Endodermal cell (in vitro differentiated cells): ENCODE measurements around the gene LIPG. TPM values are rescaled to one million over a fixed set of nuclear protein-coding genes. Genes with fewer than 3 reads are reported as not detected.
A peak's percentile ranks its signal among the peaks of the same experiment; 100 is the strongest.

Experiments used
- DNase-seq: peaks from one replicate; pipeline ENCODE4 v3.0.0-alpha.2; 2017
- H3K27ac ChIP-seq: 2 replicates; pipeline ENCODE4 v1.5.1; 2013; ENCODE audit warnings: mild to moderate bottlenecking, low read depth, low read length, moderate library complexity
- H3K27me3 ChIP-seq: 2 replicates; pipeline ENCODE4 v1.6.1; 2013; ENCODE audit warnings: mild to moderate bottlenecking, low read length, moderate library complexity; ENCODE audit not compliant: insufficient read depth, control insufficient read depth, poor library complexity, severe bottlenecking
- H3K36me3 ChIP-seq: 2 replicates; pipeline ENCODE4 v1.7.0; 2013; ENCODE audit warnings: mild to moderate bottlenecking, low read length, moderate library complexity; ENCODE audit not compliant: control insufficient read depth, insufficient read depth
- H3K4me1 ChIP-seq: one replicate; pipeline ENCODE4 v1.7.0; 2013; ENCODE audit warnings: low read length; ENCODE audit not compliant: control insufficient read depth, insufficient read depth
- H3K4me3 ChIP-seq: 2 replicates; pipeline ENCODE4 v1.5.1; 2013; ENCODE audit warnings: mild to moderate bottlenecking, low read length, moderate library complexity
- H3K9ac ChIP-seq: 2 replicates; pipeline ENCODE4 v1.6.1; 2013; ENCODE audit warnings: mild to moderate bottlenecking, low read length, moderate library complexity; ENCODE audit not compliant: poor library complexity, severe bottlenecking; ENCODE audit errors: extremely low read depth
- H3K9me3 ChIP-seq: 2 replicates; pipeline ENCODE4 v1.6.1; 2013; ENCODE audit warnings: mild to moderate bottlenecking, low read length, moderate library complexity; ENCODE audit not compliant: control insufficient read depth
- H3K27ac Mint-ChIP-seq: 2 replicates; pipeline ENCODE4 v1.8.0; 2020; ENCODE audit warnings: mixed read lengths
- H3K27me3 Mint-ChIP-seq: 2 replicates; pipeline ENCODE4 v1.8.0; 2021; ENCODE audit warnings: mild to moderate bottlenecking, mixed read lengths; ENCODE audit not compliant: insufficient read depth
- H3K36me3 Mint-ChIP-seq: 2 replicates; pipeline ENCODE4 v1.8.0; 2020; ENCODE audit warnings: low read depth, mixed read lengths
- H3K4me1 Mint-ChIP-seq: 2 replicates; pipeline ENCODE4 v1.8.0; 2020; ENCODE audit warnings: mixed read lengths
- H3K4me3 Mint-ChIP-seq: 2 replicates; pipeline ENCODE4 v1.8.0; 2020; ENCODE audit warnings: mild to moderate bottlenecking, moderate library complexity, mixed read lengths
- H3K9me3 Mint-ChIP-seq: 2 replicates; pipeline ENCODE4 v1.8.0; 2020; ENCODE audit warnings: mild to moderate bottlenecking, mixed read lengths
- WGBS, 2 experiments: methylation state at CpG; one replicate each; pipeline versions ENCODE4 v1.1.5 to v1.1.7; 2013; ENCODE audit warnings: missing lambda C conversion rate in 2 of 2, mixed read lengths in 1 of 2; ENCODE audit not compliant: insufficient coverage in 1 of 2, insufficient read length in 1 of 2; 5-methylcytosine and 5-hydroxymethylcytosine counted together
- total RNA-seq, 2 donors: library from RNA; stranded (reverse); fragmentation: NEBNext Ultra II Directional in 1 of 2; extraction: Animal tissue kit (Norgen Biotek cat#: 25700) in 1 of 2; gene quantifications; 2 replicates in 1 of 2; 3 replicates in 1 of 2; pipeline ENCODE4 v1.2.1, GENCODE V29; 2021
- TF ChIP-seq, protein P1 (sequence below): fragments of 200-600 bp; sonication (generic); conservative IDR thresholded peaks from 2 replicates; pipeline ENCODE4 v1.5.0; 2021; ENCODE audit warnings: antibody characterized with exemption, mild to moderate bottlenecking

LIPG gene
- total RNA-seq, 2 donors from 2014 or later, result 4.0 to 5.0 TPM

DNA sequence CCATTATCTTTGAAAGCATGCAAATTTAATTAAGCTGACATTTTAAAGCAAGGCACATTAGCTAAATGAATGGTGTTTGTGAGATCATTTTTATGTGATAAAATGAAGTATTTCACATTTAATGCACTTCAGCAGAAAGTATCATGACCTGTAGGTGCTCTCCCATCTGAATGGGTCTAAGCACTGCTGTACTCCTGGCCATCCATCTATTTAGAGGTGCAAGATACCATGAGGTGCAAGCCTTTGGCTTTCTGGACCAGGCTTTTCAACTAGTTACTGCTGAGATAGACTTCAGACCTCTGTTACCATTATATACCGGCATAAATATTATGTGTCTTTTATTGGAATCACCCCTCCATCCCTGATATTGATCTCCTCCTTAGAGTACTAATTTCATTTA, 15.6 kb upstream of the LIPG start:
- Histone ChIP-seq H3K9me3 (peaks cover 4% of the 10 kb centered on the region), H3K27me3 (no peaks in the 10 kb centered on the region), H3K36me3 (no peaks in the 10 kb centered on the region), H3K27ac (no peak overlapping the region), H3K4me1 (no peaks in the 10 kb centered on the region), H3K4me3 (no peak overlapping the region), H3K9ac (no peak overlapping the region)
- Mint-ChIP-seq H3K27ac (no peak overlapping the region), H3K27me3 (no peaks in the 10 kb centered on the region), H3K36me3 (no peaks in the 10 kb centered on the region), H3K4me3 (no peak overlapping the region), H3K9me3 (peaks cover 5% of the 10 kb centered on the region), H3K4me1 (peaks cover 5% of the 10 kb centered on the region)
- TF ChIP-seq, protein P1, sequence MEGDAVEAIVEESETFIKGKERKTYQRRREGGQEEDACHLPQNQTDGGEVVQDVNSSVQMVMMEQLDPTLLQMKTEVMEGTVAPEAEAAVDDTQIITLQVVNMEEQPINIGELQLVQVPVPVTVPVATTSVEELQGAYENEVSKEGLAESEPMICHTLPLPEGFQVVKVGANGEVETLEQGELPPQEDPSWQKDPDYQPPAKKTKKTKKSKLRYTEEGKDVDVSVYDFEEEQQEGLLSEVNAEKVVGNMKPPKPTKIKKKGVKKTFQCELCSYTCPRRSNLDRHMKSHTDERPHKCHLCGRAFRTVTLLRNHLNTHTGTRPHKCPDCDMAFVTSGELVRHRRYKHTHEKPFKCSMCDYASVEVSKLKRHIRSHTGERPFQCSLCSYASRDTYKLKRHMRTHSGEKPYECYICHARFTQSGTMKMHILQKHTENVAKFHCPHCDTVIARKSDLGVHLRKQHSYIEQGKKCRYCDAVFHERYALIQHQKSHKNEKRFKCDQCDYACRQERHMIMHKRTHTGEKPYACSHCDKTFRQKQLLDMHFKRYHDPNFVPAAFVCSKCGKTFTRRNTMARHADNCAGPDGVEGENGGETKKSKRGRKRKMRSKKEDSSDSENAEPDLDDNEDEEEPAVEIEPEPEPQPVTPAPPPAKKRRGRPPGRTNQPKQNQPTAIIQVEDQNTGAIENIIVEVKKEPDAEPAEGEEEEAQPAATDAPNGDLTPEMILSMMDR, result no peak
- DNase-seq, result peak; percentile 1
- 67% methylated on average over 1 of the region's 1 CpG; no CpG with 5 or more reads in 1 of the 2 experiments for WGBS, 2 experiments

DNA sequence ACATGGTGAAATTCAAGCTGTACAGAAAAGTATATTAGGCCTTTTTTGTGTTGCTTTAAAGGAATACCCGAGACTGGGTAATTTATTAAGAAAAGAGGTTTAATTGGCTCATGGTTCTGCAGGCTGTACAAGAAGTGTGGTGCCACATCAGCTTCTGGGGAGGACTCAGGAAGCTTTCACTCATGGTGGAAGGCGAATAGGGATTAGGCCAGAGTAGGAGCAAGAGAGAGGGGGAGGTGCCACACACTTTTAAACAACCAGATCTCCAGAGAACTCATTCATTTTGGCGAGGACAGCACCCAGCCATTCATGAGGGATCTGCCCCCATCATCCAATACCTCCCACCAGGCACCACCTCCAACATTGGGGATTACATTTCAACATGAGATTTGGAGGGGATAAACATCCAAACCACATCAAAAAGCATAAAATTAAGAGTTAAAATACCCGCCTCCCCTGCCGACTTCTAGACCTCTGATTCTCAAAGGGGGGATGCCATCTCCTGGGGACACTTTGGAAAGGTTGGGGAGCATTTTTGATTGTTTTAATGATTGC, 15.1 kb upstream of the LIPG start:
- Histone ChIP-seq H3K9me3 (peaks cover 10% of the 10 kb centered on the region), H3K36me3 (no peaks in the 10 kb centered on the region), H3K4me1 (no peaks in the 10 kb centered on the region), H3K4me3 (no peak overlapping the region), H3K27me3 (no peaks in the 10 kb centered on the region), H3K9ac (no peak overlapping the region), H3K27ac (no peak overlapping the region)
- TF ChIP-seq, protein P1, result no peak
- Mint-ChIP-seq H3K4me1 (peaks cover 5% of the 10 kb centered on the region), H3K27ac (no peak overlapping the region), H3K27me3 (no peaks in the 10 kb centered on the region), H3K36me3 (no peaks in the 10 kb centered on the region), H3K4me3 (no peak overlapping the region), H3K9me3 (peaks cover 10% of the 10 kb centered on the region)
- 88% methylated on average over 5 of the region's 5 CpGs; no CpG with 5 or more reads in 1 of the 2 experiments for WGBS, 2 experiments
- DNase-seq, result peak; percentile 36

DNA sequence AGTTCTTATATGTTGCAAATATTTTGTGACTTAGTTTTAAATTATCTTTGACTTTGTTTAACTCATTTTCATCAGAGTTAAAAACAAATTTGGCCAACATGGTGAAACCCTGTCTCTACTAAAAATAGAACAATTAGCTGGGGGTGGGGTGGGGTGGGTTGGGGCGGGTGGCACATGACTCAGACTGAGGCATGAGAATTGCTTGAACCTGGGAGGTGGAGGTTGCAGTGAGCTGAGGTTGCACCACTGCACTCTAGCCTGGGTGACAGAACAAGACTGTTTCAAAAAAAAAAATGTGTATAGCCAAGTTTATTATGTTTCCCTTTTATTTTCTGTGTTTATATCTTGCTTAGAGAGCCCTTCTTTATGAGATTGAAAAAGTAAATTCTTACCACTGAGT, 14.2 kb upstream of the LIPG start:
- TF ChIP-seq, protein P1, result no peak
- Mint-ChIP-seq H3K4me1 (peaks cover 5% of the 10 kb centered on the region), H3K4me3 (no peak overlapping the region), H3K27ac (no peak overlapping the region), H3K27me3 (no peaks in the 10 kb centered on the region), H3K9me3 (peaks cover 19% of the 10 kb centered on the region), H3K36me3 (no peaks in the 10 kb centered on the region)
- H3K9me3 ChIP-seq, result peaks cover 12% of the 10 kb centered on the region
- H3K27me3 ChIP-seq, result no peaks in the 10 kb centered on the region
- WGBS, 2 experiments, result 63% methylated on average over 1 of the region's 1 CpG; no CpG with 5 or more reads in 1 of the 2 experiments
- no peaks in the 10 kb centered on the region for H3K36me3 ChIP-seq
- no peak overlapping the region for H3K9ac ChIP-seq
- DNase-seq, result peak; percentile 8
- no peak overlapping the region for H3K27ac ChIP-seq
- H3K4me1 ChIP-seq, result no peaks in the 10 kb centered on the region
- H3K4me3 ChIP-seq, result no peak overlapping the region
